Stimulated activated CD8-positive, alpha-beta memory T cell treated with anti-CD3 and anti-CD28 coated beads, Interleukin-15, amount 100 ng/mL, for 48 hours (primary cell): ENCODE measurements around the gene DELE1.

Experiments used
- DNase-seq, 2 donors: peaks; one replicate each; pipeline ENCODE4 v3.0.0-alpha.2; 2020; ENCODE audit warnings: low read depth in 2 of 2

DELE1 gene

GRCh38 chr5:141926434-141926833 is 2.8 kb downstream of the DELE1 start:
- no peak for DNase-seq

- no peak for DNase-seq
These were observed 4.4 kb downstream of the DELE1 start for GRCh38 chr5:141928051-141928450.

GRCh38 chr5:141929398-141930058 is 5.9 kb downstream of the DELE1 start:
- DNase-seq, result no peak

GRCh38 chr5:141931694-141932093 is 8.0 kb downstream of the DELE1 start:
- no peak for DNase-seq

GRCh38 chr5:141933151-141933550 is 9.5 kb downstream of the DELE1 start:
- DNase-seq, result no peak

- no peak for DNase-seq
These were observed 10.6 kb downstream of the DELE1 start for GRCh38 chr5:141934099-141934844.

GRCh38 chr5:141935538-141935937 is 11.9 kb downstream of the DELE1 start:
- DNase-seq, result no peak

- no peak for DNase-seq
These were observed 17.1 kb downstream of the DELE1 start for GRCh38 chr5:141940695-141941271.

- DNase-seq, result no peak
These were observed 17.6 kb downstream of the DELE1 start for GRCh38 chr5:141941307-141941706.

GRCh38 chr5:141941779-141942178 is 18.1 kb downstream of the DELE1 start:
- DNase-seq, result no peak

GRCh38 chr5:141942185-141942857 is 18.6 kb downstream of the DELE1 start:
- no peak for DNase-seq

GRCh38 chr5:141944076-141944475 is 20.4 kb downstream of the DELE1 start:
- DNase-seq, result no peak

- no peak for DNase-seq
These were observed 21.9 kb downstream of the DELE1 start for GRCh38 chr5:141945511-141946051.

GRCh38 chr5:141947316-141947715 is 23.6 kb downstream of the DELE1 start:
- no peak for DNase-seq

GRCh38 chr5:141948812-141949211 is 25.1 kb downstream of the DELE1 start:
- no peak for DNase-seq

GRCh38 chr5:141949511-141949910 is 25.8 kb downstream of the DELE1 start:
- DNase-seq, result no peak

- no peak for DNase-seq
These were observed 26.7 kb downstream of the DELE1 start for GRCh38 chr5:141950207-141951005.

- peak in 1 of 2 donors; percentile 11 for DNase-seq
These were observed 27.7 kb downstream of the DELE1 start for GRCh38 chr5:141951332-141951781.

- DNase-seq, result no peak
These were observed 28.3 kb downstream of the DELE1 start for GRCh38 chr5:141952020-141952419.

- no peak for DNase-seq
These were observed 30.5 kb downstream of the DELE1 start for GRCh38 chr5:141954194-141954593.

GRCh38 chr5:141957367-141957996 is 33.8 kb downstream of the DELE1 start:
- no peak for DNase-seq
